ENCODE data around the gene SIGLEC12.
"Not testable (repeated sequence)": the region's sequence is repeated elsewhere in the genome, so short reads cannot be mapped to it uniquely, and the experiment has no call there.

- not testable (repeated sequence) for TF ChIP-seq CTCF (conservative IDR thresholded peaks at IDR 0.05 in 1 of 2, IDR thresholded peaks at IDR 0.05 in 1 of 2; ENCODE audit: extremely low read depth in 1 of 2, insufficient read depth in 1 of 2, low read depth in 1 of 2, low read length in 2 of 2); EZH2 (IDR thresholded peaks at IDR 0.05; ENCODE audit: borderline replicate concordance, low read length)
Measured at GRCh38 chr19:51500931-51501330, 669 bp downstream of the SIGLEC12 start.

Measured in mammary epithelial cell (primary cell).